ENCODE results near the gene TBC1D8. TPM values are rescaled to one million over a fixed set of nuclear protein-coding genes. Genes with fewer than 3 reads are reported as not detected.
A peak's percentile ranks its signal among the peaks of the same experiment; 100 is the strongest.

TBC1D8 gene
- total and polyA plus RNA-seq, 2 of the 13 experiments (the other 11 are each of a cell fraction or from before 2014, with no cell fraction given) = 45.1 to 95.4 TPM

DNA sequence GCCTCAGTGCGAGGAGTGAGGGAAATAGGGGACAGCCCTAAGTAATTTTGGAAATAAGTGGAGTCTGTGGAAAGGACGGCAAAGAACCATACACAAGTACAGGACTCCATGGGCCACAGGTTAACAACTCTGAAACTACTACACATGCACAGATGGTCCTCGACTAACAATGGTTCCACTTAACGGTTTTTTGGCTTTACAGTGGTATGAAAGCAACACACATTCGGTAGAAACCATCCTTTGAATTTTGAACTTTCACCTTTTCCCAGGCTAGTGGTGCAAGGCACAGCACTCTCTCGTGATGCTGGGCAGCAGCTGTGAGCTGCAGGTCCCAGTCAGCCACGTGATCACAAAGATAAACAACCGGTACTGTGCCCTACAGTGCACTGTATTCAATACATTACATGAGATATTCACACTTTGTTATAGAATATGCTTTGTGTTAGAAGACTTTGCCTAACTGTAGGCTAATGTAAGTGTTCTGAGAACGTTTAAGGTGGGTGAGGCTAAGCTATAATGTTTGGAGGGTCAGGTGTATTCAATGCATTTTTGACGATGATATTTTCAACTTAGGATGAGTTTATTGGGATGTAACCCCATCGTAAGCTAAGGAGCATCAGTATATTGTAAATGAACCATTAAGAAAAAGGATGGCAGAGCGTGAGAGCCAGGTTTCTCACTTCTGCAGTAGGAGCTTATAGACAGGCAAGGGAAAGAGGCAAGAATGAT lies 44.6 kb downstream of the TBC1D8 start (continued):
- TF ChIP-seq, protein P1, sequence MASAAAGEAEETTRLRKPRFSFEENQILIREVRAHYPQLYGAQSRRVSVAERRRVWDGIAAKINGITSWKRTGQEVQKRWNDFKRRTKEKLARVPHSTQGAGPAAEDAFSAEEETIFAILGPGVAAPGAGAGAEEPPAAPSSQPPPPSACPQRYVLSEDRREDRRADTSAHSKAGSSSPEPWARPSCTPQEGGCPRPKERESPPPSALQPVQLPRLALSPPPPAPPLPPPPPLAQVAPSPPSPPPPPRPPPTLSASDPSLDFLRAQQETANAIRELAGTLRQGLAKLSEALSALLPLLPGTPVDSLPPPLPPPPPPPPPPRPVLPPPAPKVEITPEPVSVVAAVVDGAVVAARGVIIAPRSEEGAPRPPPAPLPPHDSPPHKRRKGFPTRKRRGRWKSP (CRISPR knock-in tag; IDR thresholded peaks at IDR 0.05) = peak; percentile 67; the same call in 1 of the 2 replicates
- TF ChIP-seq, protein P2, sequence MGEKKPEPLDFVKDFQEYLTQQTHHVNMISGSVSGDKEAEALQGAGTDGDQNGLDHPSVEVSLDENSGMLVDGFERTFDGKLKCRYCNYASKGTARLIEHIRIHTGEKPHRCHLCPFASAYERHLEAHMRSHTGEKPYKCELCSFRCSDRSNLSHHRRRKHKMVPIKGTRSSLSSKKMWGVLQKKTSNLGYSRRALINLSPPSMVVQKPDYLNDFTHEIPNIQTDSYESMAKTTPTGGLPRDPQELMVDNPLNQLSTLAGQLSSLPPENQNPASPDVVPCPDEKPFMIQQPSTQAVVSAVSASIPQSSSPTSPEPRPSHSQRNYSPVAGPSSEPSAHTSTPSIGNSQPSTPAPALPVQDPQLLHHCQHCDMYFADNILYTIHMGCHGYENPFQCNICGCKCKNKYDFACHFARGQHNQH (CRISPR knock-in tag; IDR thresholded peaks at IDR 0.05) = peak; percentile 97
- TF ChIP-seq, protein P3, sequence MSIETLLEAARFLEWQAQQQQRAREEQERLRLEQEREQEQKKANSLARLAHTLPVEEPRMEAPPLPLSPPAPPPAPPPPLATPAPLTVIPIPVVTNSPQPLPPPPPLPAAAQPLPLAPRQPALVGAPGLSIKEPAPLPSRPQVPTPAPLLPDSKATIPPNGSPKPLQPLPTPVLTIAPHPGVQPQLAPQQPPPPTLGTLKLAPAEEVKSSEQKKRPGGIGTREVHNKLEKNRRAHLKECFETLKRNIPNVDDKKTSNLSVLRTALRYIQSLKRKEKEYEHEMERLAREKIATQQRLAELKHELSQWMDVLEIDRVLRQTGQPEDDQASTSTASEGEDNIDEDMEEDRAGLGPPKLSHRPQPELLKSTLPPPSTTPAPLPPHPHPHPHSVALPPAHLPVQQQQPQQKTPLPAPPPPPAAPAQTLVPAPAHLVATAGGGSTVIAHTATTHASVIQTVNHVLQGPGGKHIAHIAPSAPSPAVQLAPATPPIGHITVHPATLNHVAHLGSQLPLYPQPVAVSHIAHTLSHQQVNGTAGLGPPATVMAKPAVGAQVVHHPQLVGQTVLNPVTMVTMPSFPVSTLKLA (IDR thresholded peaks at IDR 0.05) = peak; percentile 58
- TF ChIP-seq, protein P4, sequence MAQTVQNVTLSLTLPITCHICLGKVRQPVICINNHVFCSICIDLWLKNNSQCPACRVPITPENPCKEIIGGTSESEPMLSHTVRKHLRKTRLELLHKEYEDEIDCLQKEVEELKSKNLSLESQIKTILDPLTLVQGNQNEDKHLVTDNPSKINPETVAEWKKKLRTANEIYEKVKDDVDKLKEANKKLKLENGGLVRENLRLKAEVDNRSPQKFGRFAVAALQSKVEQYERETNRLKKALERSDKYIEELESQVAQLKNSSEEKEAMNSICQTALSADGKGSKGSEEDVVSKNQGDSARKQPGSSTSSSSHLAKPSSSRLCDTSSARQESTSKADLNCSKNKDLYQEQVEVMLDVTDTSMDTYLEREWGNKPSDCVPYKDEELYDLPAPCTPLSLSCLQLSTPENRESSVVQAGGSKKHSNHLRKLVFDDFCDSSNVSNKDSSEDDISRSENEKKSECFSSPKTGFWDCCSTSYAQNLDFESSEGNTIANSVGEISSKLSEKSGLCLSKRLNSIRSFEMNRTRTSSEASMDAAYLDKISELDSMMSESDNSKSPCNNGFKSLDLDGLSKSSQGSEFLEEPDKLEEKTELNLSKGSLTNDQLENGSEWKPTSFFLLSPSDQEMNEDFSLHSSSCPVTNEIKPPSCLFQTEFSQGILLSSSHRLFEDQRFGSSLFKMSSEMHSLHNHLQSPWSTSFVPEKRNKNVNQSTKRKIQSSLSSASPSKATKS (CRISPR knock-in tag; IDR thresholded peaks at IDR 0.05) = no peak
- TF ChIP-seq RXRB (CRISPR knock-in tag; IDR thresholded peaks at IDR 0.05; ENCODE audit: borderline replicate concordance) (peak; percentile 96), ATF7 (IDR thresholded peaks at IDR 0.05) (no peak), ATF7 (CRISPR knock-in tag; IDR thresholded peaks at IDR 0.05) (no peak), KLF13 (CRISPR knock-in tag; IDR thresholded peaks at IDR 0.05) (no peak), FOXC1 (CRISPR knock-in tag; IDR thresholded peaks at IDR 0.05; ENCODE audit: borderline replicate concordance) (peak; percentile 94), XBP1 (CRISPR knock-in tag; IDR thresholded peaks at IDR 0.05) (no peak; the same call in 1 of the 2 replicates), ZNF605 (CRISPR knock-in tag; IDR thresholded peaks at IDR 0.05) (peak; percentile 46; the same call in 1 of the 2 replicates), HDAC2 (CRISPR knock-in tag; IDR thresholded peaks at IDR 0.05) (peak; percentile 98), ZNF33A (CRISPR knock-in tag; IDR thresholded peaks at IDR 0.05; ENCODE audit: borderline replicate concordance) (no peak), ZSCAN20 (CRISPR knock-in tag; IDR thresholded peaks at IDR 0.05; ENCODE audit: borderline replicate concordance) (no peak), GATAD1 (CRISPR knock-in tag; IDR thresholded peaks at IDR 0.05) (peak; percentile 70), EP300 (IDR thresholded peaks at IDR 0.05; ENCODE audit: low read depth in 2 of 2, low read length in 2 of 2) (peak; percentile 50 to 81; a peak in 3 of 4 replicates), EP300 (CRISPR knock-in tag; IDR thresholded peaks at IDR 0.05; ENCODE audit: borderline replicate concordance) (peak; percentile 86), RXRA (CRISPR knock-in tag; IDR thresholded peaks at IDR 0.05) (peak; percentile 96), SMAD1 (CRISPR knock-in tag; IDR thresholded peaks at IDR 0.05; ENCODE audit: borderline replicate concordance, low read depth) (peak; percentile 84; the same call in 1 of the 2 replicates), SOX5 (CRISPR knock-in tag; IDR thresholded peaks at IDR 0.05; ENCODE audit: borderline replicate concordance) (peak; percentile 97), ZNF678 (CRISPR knock-in tag; IDR thresholded peaks at IDR 0.05) (no peak)
- TF ChIP-seq, protein P5, sequence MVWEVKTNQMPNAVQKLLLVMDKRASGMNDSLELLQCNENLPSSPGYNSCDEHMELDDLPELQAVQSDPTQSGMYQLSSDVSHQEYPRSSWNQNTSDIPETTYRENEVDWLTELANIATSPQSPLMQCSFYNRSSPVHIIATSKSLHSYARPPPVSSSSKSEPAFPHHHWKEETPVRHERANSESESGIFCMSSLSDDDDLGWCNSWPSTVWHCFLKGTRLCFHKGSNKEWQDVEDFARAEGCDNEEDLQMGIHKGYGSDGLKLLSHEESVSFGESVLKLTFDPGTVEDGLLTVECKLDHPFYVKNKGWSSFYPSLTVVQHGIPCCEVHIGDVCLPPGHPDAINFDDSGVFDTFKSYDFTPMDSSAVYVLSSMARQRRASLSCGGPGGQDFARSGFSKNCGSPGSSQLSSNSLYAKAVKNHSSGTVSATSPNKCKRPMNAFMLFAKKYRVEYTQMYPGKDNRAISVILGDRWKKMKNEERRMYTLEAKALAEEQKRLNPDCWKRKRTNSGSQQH (CRISPR knock-in tag; IDR thresholded peaks at IDR 0.05; ENCODE audit: low read depth) = no peak
- TF ChIP-seq, protein P6, sequence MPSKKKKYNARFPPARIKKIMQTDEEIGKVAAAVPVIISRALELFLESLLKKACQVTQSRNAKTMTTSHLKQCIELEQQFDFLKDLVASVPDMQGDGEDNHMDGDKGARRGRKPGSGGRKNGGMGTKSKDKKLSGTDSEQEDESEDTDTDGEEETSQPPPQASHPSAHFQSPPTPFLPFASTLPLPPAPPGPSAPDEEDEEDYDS (CRISPR knock-in tag; IDR thresholded peaks at IDR 0.05) = 0 out of 2 replicates have a peak, but pooled peaks have one; percentile 28

All from HepG2 (cell line).